Fibroblast of skin of scalp (primary cell): ENCODE data around the gene CYBA.
"Not testable (repeated sequence)": the region's sequence is repeated elsewhere in the genome, so short reads cannot be mapped to it uniquely, and the experiment has no call there.

Source experiments
- DNase-seq: peaks from one replicate; pipeline ENCODE4 v3.0.0-alpha.2; 2013

CYBA gene

DNA sequence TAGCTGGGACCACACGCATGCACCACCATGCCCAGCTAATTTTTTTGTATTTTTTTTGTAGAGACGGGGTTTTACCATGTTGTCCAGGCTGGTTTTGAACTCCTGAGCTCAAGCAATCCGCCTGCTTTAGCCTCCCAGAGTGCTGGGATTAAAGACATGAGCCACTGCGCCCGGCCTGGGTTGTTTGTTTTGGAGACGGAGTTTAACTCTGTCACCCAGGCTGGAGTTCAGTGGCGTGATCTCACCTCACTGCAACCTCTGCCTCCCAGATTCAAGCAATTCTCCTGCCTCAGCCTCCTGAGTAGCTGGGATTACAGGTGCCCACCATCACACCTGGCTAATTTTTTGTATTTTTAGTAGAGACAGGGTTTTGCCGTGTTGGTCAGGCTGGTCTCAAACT is 41.4 kb downstream of the CYBA start:
- not testable (repeated sequence) for DNase-seq

DNA sequence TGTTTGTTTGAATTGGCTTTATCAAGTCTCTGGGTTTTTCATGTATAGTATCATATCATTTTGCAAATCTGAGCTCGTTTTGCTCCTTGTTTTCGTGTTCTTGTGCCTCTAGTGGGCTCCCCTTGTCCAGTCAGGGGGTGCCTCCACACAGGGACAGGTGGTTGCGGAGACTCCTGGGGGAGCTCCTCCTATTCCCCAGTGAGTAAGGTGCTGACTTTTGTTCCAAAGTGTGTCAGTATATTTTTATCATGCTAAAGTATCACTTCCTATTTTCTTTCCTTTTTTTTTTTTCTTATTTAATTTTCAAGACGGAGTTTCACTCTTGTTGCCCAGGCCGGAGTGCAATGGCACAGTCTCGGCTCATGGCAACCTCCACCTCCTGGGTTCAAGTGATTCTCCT is 42.8 kb downstream of the CYBA start:
- DNase-seq, result no peak

DNA sequence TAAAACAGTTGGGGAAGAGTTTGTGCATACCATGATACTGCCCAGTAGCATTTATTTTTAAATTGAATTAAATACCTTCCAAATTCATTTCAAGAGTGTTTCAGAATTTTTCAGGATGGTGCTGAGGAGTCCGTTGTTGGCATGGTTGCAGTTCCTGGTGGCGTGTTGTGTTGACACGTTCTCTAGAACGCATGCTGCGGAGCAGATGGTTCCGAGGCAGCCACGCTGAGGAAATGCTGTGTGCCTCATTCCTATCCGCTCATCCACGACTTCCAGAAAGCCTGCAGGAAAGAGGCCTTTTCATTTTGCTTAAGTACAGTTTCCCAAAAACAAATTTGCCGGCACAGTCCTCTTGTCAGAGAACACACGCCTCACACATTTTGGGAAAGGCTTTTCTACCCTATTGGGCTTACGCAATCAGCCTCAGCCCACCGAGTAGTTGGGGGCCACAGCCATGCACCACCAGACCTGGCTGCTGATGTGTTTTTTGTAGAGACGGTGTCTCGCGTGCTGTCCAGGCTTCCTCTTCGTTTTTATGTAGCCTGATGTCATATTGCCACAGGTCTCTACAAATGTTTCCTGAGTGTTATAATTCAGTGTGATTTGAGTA is 44.6 kb downstream of the CYBA start:
- DNase-seq, result no peak

DNA sequence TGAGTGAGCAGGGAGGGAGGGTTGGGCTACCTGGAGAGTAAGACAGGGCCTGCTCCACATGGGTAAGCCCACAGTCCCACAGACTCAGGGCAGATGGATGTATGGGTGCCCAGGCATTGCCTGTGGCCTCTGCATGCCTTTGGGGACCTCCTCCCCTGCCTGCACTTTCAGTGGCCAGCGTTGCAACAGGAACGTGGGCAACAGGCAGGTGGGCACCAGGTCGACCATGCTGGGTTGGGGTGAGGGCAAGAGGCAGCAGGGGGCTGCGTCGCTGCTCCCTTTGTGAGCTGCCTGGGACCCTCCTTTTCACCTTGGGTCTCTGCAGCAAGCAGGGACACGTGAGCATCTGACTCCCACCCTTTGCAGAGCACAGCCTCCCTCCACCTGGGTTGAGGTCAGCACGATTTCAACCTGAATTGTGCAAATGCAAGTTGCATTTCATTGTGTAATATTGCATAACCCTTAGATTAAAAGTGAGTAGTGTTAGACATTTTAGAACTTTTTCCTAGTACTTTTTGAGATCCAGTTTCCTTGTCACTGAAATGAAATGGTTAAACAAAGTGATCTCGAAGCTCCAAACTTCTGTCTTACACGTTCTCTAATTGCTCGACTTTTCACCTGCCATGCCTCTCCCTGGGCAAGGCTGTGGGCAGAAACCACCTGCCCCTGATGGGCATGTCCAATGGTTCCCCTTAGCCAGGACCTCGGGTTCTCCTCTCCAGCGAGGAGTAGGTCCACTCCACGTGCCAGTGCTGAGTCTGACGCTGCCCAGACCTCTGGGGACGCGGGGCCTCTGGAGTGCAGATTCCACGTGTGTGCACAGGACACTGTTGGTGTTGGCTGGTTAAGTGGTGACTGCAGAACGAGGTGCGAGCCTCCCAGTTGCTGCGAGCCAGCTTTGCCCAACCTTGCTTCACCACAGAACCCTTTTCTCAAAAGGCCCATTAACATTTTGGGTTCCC is 45.4 kb downstream of the CYBA start:
- no peak for DNase-seq

DNA sequence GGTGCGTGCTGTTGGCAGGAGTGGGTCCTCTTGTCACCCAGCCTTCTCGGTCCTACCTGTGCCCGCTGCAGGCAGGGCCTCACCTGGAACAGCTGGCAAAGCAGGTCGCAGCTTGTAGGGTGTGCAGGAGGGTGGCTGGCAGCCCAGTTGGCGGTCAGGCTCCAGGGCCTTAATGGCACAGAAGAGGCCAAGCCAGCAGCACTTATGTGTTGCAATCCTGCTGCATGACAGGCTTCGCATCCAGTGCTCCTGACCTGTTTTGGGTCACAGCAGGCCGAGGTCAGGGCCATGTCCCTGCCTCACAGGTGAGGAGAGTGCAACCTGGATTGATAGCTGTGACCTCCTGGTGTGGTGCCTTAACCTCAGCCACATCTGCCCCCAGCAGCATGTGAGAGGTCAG is 48.8 kb downstream of the CYBA start:
- no peak for DNase-seq

DNA sequence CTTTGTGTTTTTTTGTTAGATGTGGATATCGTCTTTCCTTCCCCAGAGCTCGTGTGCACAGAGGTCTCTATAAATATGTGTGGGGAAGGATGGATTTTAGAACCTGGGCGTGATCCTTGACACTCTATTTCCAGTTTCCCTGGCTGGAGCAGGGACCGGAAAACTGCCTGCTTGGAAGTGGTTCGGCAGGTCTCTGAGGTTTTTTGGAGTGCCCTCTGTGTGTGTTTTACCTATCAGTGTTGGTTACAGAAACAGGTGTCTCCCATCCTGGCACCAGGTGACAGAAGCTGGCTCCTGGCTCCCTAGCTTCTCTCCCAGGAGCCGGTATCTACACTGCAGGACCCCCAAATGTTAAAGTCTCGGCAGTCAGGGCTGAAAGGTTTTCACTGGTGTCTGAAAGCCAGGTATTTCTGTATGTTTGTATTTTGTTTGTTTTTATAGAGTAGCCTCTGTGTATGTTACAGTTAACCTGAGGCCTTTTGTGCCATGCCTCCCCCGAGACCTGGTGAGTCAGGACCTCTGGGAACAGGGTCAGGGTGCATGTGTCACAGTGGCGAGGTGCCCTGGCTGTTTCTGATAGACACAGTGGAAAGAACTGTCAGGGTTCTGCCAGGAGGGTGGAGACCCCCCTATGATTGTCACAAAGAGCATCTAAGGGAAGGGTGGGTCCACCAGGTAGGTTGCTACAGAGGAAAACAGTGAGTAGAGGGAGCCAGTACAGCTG is 49.4 kb downstream of the CYBA start:
- no peak for DNase-seq

DNA sequence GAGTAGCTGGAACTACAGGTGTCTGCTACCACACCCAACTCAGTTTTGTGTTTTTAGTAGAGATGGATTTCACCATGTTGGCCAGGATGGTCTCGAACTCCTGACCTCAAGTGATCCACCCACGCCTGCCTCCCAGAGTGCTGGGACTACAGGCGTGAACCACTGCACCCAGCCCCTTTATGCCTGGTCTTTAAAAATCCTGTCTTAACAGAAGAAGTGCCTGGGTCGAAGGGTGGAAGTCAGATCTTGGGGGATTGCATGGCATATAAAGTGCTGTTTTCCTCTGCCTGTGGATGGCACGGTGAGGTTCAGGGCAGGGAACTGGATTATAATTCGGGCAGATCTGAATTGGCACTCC is 50.3 kb downstream of the CYBA start:
- no peak for DNase-seq

DNA sequence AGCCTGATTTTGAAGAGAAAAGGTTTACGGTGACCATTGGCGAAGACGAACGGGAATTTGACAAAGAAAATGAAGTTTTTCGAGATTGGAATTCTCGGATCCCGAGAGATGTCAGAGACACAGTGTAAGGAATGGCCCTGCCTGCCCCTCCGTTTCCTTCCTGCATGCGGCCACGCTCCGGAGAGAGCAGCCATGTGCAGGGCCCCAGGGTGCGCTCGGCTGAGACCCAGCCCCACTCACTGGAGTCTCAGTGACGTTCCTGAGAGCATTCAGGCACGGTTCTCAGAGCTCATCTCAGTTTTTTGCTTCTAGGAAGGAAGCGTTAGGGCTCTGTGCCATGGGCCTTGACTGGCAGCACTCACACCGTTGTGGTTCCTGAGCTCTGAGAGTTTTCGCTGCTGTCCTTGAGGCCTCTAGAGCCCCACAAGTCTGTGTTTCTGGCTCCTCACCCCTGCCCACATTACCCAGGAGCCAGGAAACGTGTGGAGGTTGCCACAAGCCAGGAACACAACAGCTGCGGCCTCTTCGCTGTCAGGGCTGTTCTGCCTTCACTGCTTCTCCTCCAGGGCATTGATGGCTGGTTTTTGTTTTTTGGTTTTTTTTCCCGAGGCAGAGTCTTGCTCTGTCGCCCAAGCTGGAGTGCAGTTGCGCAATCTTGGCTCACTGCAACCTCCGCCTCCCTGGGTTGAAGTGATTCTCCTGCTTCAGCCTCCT is 50.9 kb downstream of the CYBA start:
- DNase-seq, result no peak

DNA sequence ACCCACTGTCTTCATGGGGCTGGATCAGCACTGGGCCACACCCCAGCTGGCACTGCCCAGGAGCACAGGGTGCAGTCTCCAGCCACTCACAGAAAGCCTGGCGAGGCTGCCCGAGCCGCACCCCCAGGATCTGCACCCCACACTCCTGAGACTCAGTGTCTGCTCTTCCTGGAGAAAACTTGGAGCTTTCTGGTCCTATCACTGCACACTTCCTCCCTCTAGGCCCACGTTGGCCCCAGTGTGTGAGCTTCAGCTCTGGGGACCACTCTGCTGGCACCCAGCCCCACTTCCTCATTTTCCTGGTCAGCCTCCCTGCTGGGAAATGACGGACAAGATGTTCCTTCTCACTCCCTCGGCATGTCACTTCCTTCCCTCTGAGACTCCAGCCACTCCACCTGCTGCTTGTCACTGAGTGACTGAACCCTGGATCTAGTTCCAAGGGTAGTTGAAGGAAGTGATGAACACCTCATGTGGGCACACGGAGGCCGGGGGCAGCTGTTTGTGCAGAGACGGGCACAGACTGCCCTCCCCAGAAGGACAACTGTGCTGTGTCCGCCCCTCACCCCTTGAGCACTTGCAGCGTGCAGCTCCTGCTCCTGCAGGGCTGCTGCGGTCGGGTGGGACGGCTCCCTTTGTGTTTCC is 51.6 kb downstream of the CYBA start:
- DNase-seq, result no peak

DNA sequence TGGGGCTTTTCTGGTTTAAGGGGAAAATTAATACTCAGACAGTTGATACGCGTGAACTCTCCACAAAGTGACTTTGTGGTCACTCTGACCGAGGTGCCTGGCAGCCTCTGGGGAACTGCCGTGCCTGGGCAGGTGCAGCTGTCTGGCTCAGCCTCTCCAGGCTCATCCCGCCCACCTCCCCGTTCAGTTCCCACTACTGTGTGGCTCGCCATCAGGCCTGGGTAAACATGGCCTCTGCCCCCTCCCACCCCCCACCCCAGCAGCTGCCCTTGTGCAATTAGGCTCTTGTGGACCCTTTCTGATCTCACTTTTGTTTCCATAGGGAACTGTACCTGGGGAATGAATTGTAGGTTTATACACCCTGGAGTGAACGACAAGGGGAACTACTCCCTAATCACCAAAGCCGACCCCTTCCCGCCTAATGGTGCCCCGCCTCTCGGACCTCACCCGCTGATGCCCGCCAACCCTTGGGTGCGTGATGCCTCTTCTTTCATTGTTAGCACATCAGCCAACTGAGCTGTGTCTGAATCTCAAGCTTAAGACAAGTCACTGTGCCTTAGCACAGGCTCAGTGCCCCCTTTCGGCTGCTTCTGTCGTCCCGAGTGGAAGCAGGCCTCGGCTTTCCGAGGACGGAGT is 52.9 kb downstream of the CYBA start:
- DNase-seq, result no peak

DNA sequence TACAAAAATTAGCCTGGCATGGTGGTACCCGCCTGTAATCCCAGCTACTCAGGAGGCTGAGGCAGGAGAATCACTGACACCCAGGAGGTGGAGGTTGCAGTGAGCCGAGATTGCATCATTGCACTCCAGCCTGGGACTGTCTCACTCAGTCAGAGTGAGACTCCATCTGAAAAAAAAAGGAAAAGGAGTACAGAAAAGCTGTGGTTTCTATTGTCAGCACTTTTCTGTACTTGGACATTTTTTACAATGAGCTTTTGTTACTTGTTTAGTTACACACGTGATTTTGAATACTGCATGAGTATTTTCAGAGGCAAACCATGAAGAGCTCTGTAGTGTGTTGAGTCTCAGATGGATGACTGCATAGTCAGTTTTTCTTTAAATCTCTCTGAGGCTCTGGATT is 54.4 kb downstream of the CYBA start:
- peak; percentile 8 for DNase-seq

DNA sequence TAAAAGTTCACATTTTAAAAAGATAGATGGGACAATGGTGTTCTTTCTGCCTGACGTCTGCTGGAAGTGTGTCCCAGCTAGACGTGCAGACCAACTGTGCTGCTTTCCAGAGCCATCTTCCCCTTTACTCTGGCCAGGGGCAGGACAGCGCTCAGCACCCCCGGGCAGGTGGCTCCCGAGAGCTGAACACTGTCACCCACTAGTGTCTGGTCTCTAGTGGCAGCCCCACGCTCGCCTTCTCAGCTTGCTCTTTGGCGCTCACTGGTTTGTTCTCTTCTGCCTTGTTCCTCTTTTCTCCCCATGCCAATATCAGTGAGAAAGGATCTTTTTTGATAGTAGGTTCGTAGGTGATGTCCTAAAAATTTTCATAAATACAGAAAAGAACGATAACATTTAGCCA is 54.9 kb downstream of the CYBA start:
- no peak for DNase-seq

DNA sequence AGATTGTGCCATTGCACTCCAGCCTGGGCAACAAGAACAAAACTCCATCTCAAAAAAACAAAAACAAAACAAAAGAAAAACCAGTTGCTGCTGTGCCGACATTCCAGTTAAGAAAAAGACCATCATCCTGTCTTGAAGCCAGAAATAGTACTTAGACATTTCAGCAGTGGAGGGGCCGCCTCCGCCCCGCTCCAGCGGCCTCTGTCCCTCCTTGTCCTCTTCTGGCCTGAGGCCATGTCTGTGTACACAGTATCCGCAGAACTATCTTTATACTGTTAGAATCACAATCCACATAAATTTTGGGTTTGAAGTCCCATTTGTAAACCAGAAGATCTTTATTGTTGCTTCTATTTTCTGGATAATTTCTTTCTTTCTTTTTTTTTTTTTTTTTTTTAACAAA is 55.8 kb downstream of the CYBA start:
- DNase-seq, result no peak

DNA sequence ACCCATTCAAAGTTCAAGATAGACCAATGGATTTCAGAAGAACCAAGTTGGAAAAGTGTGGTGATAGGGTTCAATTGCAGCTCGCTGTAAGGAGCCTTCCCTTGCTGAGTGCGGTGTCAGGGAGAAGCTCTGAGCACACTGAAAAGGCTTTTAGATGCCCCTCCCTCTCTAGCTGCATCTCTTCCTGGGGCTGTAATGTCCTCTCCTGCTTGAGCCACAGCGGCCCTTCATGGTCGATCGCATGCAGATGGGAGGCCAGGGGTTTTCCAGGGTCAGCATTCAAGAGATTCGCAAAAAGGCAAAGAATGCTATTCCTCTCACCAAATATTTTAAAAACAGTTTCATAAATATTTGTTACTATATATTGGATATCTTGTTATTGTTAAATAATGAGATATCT is 56.9 kb downstream of the CYBA start:
- DNase-seq, result no peak

DNA sequence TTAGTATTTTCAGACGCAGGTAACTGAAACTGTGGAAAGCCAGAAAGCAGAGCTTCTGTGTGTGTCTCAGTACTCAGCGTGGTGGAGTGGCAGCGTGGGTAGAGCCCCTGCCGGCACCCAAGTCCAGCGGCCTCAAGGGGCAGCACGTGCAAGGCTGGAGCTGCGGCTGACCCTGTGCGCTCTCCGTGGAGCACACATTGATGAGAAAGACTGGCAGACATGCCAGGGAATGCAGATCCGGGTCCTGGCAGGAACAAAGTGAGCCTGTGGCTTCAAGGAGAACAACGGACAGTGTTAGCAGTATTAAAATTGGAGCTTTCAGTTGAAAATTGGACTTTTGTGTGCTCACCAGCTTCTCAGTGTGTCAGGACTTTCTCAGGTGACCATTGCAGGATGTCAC is 57.4 kb downstream of the CYBA start:
- DNase-seq, result no peak
